ENCODE measurements around the gene IPP. TPM values are rescaled to one million over a fixed set of nuclear protein-coding genes. Genes with fewer than 3 reads are reported as not detected.
A peak's percentile ranks its signal among the peaks of the same experiment; 100 is the strongest.

Gene IPP
- total and polyA plus RNA-seq, 2 of the 4 experiments (the other 2 are of a cell fraction) = 4.6 to 10.6 TPM

DNA sequence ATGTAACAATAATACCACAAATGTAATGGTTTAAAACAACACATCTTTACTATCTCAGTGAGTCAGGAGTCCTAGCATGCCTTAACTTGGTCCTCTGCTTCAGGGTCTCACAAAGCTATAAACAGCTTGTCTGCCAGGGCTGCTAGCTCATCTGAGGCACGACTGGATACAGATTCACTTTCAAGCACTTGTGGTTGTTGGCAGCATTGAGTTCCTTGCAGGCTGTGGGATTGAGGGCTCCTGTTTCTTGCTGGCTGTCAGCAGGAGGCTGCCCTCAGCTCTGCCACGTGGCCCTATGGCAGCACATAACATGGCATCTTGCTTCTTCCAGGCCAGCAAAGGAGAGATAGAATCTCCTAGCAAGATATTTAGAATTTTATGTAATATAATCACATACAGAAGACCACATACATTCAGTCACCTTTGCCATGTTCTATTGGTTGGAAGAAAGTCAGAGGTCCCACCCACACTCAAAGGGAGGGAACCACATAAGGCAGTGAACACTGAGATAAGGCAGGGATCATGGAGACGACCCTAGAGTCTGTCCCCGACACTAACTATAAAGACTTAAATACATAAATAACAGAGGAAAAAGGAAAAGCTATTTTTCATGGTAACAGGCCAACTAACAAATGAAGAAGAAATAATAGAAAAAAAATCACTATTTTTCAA, 18.9 kb upstream of the IPP start:
- CTCF ChIA-PET = interaction anchor here (0.6 kb wide), 1 partner anchor 15 kb away, joined by 4 read pairs; no protein-coding TSS in a partner anchor
- intact Hi-C loops (cut with micrococcal nuclease) (loop anchor here (5.0 kb wide), 1 partner anchor 33 kb away; the partner anchor contains the start of gene MAST2), dilution Hi-C loops (cut with HindIII; ENCODE audit: low sequenced_read_pairs, unreplicated experiment) (no loop called here), in situ Hi-C loops (cut with MboI; ENCODE audit: low sequenced_read_pairs) (no loop called here)
- H4K91ac ChIP-seq (ENCODE audit: insufficient read depth, low read depth, low read length) = no peak overlapping the region; the same call in 1 of the 2 replicates
- H4K20me1 ChIP-seq (ENCODE audit: insufficient read depth, low read length) = no peaks in the 10 kb centered on the region
- H2AK9ac ChIP-seq (replicated peaks; ENCODE audit: low read depth, low read length, poor library complexity) = peak overlapping the region; percentile 84
- no TSS peak for BruUV-seq (replicated peaks)
- peak; percentile 94 for ATAC-seq (ENCODE audit: low read depth)
- H3K36me3 ChIP-seq (ENCODE audit: control insufficient read depth, insufficient read depth, low read length) = no peaks in the 10 kb centered on the region
- H2AFZ ChIP-seq (replicated peaks; ENCODE audit: low read length, poor library complexity) = peak overlapping the region; percentile 88
- no peaks in the 10 kb centered on the region for H3K9me3 ChIP-seq (ENCODE audit: control insufficient read depth, insufficient read depth, low read length)
- peak overlapping the region; percentile 30; the same call in 1 of the 2 replicates for H3K27ac ChIP-seq (ENCODE audit: insufficient read depth, low read length)
- H3K9ac ChIP-seq (ENCODE audit: low read depth, low read length) = no peak overlapping the region
- no peaks in the 10 kb centered on the region; the same call in 1 of the 2 replicates for H3K9me1 ChIP-seq (ENCODE audit: insufficient read depth, low read length)
- H3K79me1 ChIP-seq (ENCODE audit: low read depth in 1 of 2, low read length in 2 of 2) = no peaks in the 10 kb centered on the region
- no peak overlapping the region for H3K23ac ChIP-seq (ENCODE audit: low read depth, low read length)
- H3K14ac ChIP-seq (replicated peaks; ENCODE audit: low read depth, low read length) = no peak overlapping the region
- H2BK20ac ChIP-seq (ENCODE audit: low read depth, low read length) = peak overlapping the region; percentile 22; the same call in 1 of the 2 replicates
- H2BK5ac ChIP-seq (ENCODE audit: low read depth, low read length, poor library complexity, severe bottlenecking) = peak overlapping the region; percentile 1
- peak; percentile 97 for DNase-seq
- no peak overlapping the region for H3K18ac ChIP-seq (ENCODE audit: low read depth, low read length)
- WGBS, 2 experiments (ENCODE audit: extremely low coverage in 2 of 2, insufficient read length in 1 of 2) = no CpG with 5 or more reads among the region's 4 CpGs
- H3K27me3 ChIP-seq (ENCODE audit: control insufficient read depth, insufficient read depth, low read length) = no peaks in the 10 kb centered on the region
- H2AK5ac ChIP-seq (ENCODE audit: low read depth, low read length) = no peak overlapping the region
- H3K4me2 ChIP-seq (ENCODE audit: low read depth, low read length) = peak overlapping the region; percentile 0; the same call in 1 of the 2 replicates
- H3K4me3 ChIP-seq (ENCODE audit: insufficient read depth, low read depth, low read length) = no peak overlapping the region
- no peak overlapping the region for H2BK15ac ChIP-seq (ENCODE audit: low read depth, low read length)
- no peak overlapping the region for H4K5ac ChIP-seq (ENCODE audit: low read depth, low read length)
- no peak overlapping the region for H2BK120ac ChIP-seq (ENCODE audit: low read depth, low read length)
- peak overlapping the region; percentile 36; the same call in 1 of the 2 replicates for H3K4ac ChIP-seq (ENCODE audit: low read depth, low read length)
- H4K8ac ChIP-seq (ENCODE audit: low read depth in 2 of 2, low read length in 2 of 2) = peak overlapping the region in 1 of 2 experiments; percentile 10; a peak in 2 of 4 replicates
- POLR2A ChIA-PET (ENCODE audit: unreplicated experiment) = interaction anchor here (0.5 kb wide), 1 partner anchor 136 kb away, joined by 7 read pairs; no protein-coding TSS in a partner anchor
- 0 out of 2 replicates have a peak, but pooled peaks cover 2% of the 10 kb centered on the region for H3K4me1 ChIP-seq (ENCODE audit: control insufficient read depth, insufficient read depth, low read length)
- H3K56ac ChIP-seq (ENCODE audit: extremely low read depth, insufficient read depth, low read length) = no peak overlapping the region
- no peak for TF ChIP-seq NFE2L2 (IDR thresholded peaks at IDR 0.05; ENCODE audit: low read depth, low read length)
- peak; percentile 45; the same call in 1 of the 2 replicates for TF ChIP-seq USF2 (IDR thresholded peaks at IDR 0.05; ENCODE audit: low read depth, low read length)
- no peak; the same call in 1 of the 2 replicates for TF ChIP-seq SMC3 (IDR thresholded peaks at IDR 0.05; ENCODE audit: low read depth, low read length)
- TF ChIP-seq MAZ (IDR thresholded peaks at IDR 0.05; ENCODE audit: borderline replicate concordance, low read depth, low read length) = peak; percentile 7; the same call in 1 of the 2 replicates
- no peak for TF ChIP-seq CHD1 (IDR thresholded peaks at IDR 0.05; ENCODE audit: low read depth, low read length)
- TF ChIP-seq RCOR1 (IDR thresholded peaks at IDR 0.05; ENCODE audit: insufficient replicate concordance, low read length) = no peak
- no peak for TF ChIP-seq ELK1 (IDR thresholded peaks at IDR 0.05; ENCODE audit: borderline replicate concordance, low read depth, low read length)
- peak; percentile 82; the same call in 1 of the 2 replicates for TF ChIP-seq MXI1 (IDR thresholded peaks at IDR 0.05; ENCODE audit: borderline replicate concordance, low read depth, low read length)
- TF ChIP-seq RFX5 (IDR thresholded peaks at IDR 0.05; ENCODE audit: low read depth, low read length) = no peak
- TF ChIP-seq MAFK (IDR thresholded peaks at IDR 0.05; ENCODE audit: low read depth, low read length) = no peak
- no peak for TF ChIP-seq CEBPB (IDR thresholded peaks at IDR 0.05; ENCODE audit: low read depth, low read length)
- peak; percentile 33; the same call in 1 of the 2 replicates for TF ChIP-seq BHLHE40 (IDR thresholded peaks at IDR 0.05; ENCODE audit: low read depth, low read length)
- TF ChIP-seq FOS (IDR thresholded peaks at IDR 0.05; ENCODE audit: low read depth, low read length) = peak; percentile 22; the same call in 1 of the 2 replicates
